ENCODE data around the gene RSRC1. TPM values are rescaled to one million over a fixed set of nuclear protein-coding genes. Genes with fewer than 3 reads are reported as not detected.
"Not testable (repeated sequence)": the region's sequence is repeated elsewhere in the genome, so short reads cannot be mapped to it uniquely, and the experiment has no call there.

Gene RSRC1
- total and polyA plus RNA-seq, 7 donors, result 14.9 to 60.7 (median 41.0) TPM

DNA sequence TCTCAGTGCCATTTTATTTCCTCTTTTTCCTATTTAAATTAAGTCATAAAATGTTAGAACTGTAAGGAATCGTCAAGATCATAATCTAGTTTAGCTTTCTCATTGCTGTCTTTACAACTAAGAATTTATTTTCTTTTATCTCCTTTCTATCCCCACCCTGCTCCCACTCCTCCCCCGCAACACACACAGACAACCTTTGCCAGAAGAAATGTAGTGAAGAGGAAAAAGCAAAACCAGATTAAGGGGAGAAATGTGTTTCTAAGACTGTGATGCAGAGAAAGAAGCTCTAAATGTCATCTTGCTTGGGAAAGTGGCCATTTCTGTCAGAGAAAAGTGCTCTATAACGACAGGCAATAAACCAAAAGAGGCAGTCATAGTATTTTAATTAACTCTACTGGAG lies 382.8 kb downstream of the RSRC1 start:
- Histone ChIP-seq H3K9me3 (no peaks in the 10 kb centered on the region), H3K27ac (no peak overlapping the region), H3K4me3 (no peak overlapping the region), H3K36me3 (no peaks in the 10 kb centered on the region), H3K27me3 (no peaks in the 10 kb centered on the region), H3K4me1 (no peaks in the 10 kb centered on the region)
- intact Hi-C loops (cut with DNase I), result no loop called here
- TF ChIP-seq POLR2AphosphoS5 (IDR thresholded peaks at IDR 0.05) (no peak), CTCF (IDR thresholded peaks at IDR 0.05) (no peak), POLR2A (IDR thresholded peaks at IDR 0.05) (no peak), EP300 (IDR thresholded peaks at IDR 0.05) (no peak)
- WGBS, 2 donors, result 12 to 55% methylated on average over 3 of the region's 3 CpGs
- DNase-seq, result no peak

DNA sequence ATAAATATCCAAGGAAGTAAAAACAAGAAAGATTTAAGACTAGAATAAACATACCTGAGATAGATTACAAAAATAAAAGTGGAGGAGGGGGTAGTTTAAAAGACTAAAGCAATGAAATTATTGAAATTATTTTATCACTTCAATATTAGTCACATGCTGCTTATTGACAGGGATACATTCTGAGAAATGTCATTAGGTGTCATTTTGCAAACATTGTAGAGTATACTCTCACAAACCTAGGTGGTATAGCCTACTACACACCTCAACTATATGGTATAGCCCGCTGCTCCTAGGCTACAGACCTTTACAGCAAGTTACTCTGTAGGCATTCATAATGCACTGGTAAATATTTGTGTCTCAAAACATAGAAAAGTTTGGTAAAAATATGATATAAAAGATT lies 384.0 kb downstream of the RSRC1 start:
- Histone ChIP-seq H3K36me3 (no peaks in the 10 kb centered on the region), H3K4me3 (no peak overlapping the region), H3K27ac (no peak overlapping the region), H3K9me3 (peaks cover 0 to 5% (median 1%) of the 10 kb centered on the region in 4 donors), H3K27me3 (no peaks in the 10 kb centered on the region), H3K4me1 (no peaks in the 10 kb centered on the region)
- DNase-seq, result no peak
- 98 to 99% methylated on average over 1 of the region's 1 CpG for WGBS, 2 donors
- TF ChIP-seq POLR2A (IDR thresholded peaks at IDR 0.05), result no peak
- no peak for TF ChIP-seq CTCF (IDR thresholded peaks at IDR 0.05)
- TF ChIP-seq POLR2AphosphoS5 (IDR thresholded peaks at IDR 0.05), result no peak
- intact Hi-C loops (cut with DNase I), result no loop called here

- no peaks in the 10 kb centered on the region for H3K4me1 ChIP-seq
- 94 to 95% methylated on average over 5 of the region's 5 CpGs for WGBS, 2 donors
- no peak overlapping the region for H3K27ac ChIP-seq
- peaks cover 0 to 6% (median 1%) of the 10 kb centered on the region in 4 donors for H3K9me3 ChIP-seq
- no peaks in the 10 kb centered on the region for H3K27me3 ChIP-seq
- DNase-seq, result no peak
- H3K4me3 ChIP-seq, result no peak overlapping the region
- intact Hi-C loops (cut with DNase I), result no loop called here
- no peaks in the 10 kb centered on the region for H3K36me3 ChIP-seq
- TF ChIP-seq EP300 (IDR thresholded peaks at IDR 0.05), result no peak
Observed at GRCh38 chr3:158494673-158495072, 384.8 kb downstream of the RSRC1 start.

- not testable (repeated sequence) for H3K4me1 ChIP-seq, DNase-seq
- 84% methylated on average over 4 of the region's 4 CpGs for WGBS, 2 donors
Observed at GRCh38 chr3:158495398-158495902, 385.6 kb downstream of the RSRC1 start.

GRCh38 chr3:158505117-158505516 lies 395.2 kb downstream of the RSRC1 start:
- Histone ChIP-seq H3K27ac (no peak overlapping the region), H3K36me3 (no peaks in the 10 kb centered on the region), H3K9me3 (no peaks in the 10 kb centered on the region), H3K27me3 (no peaks in the 10 kb centered on the region), H3K4me3 (no peak overlapping the region), H3K4me1 (no peaks in the 10 kb centered on the region)
- no peak for DNase-seq
- TF ChIP-seq POLR2A (IDR thresholded peaks at IDR 0.05) (no peak), CTCF (IDR thresholded peaks at IDR 0.05) (no peak), POLR2AphosphoS5 (IDR thresholded peaks at IDR 0.05) (no peak), EP300 (IDR thresholded peaks at IDR 0.05) (no peak)
- intact Hi-C loops (cut with DNase I), result no loop called here

More at GRCh38 chr3:158495398-158495902, 385.6 kb downstream of the RSRC1 start:
- H3K27me3 ChIP-seq; H3K27ac ChIP-seq; H3K4me3 ChIP-seq; intact Hi-C loops (cut with DNase I); H3K36me3 ChIP-seq; H3K9me3 ChIP-seq: not testable (repeated sequence)

GRCh38 chr3:158506456-158506855 lies 396.6 kb downstream of the RSRC1 start:
- Histone ChIP-seq H3K4me1 (no peaks in the 10 kb centered on the region), H3K27ac (no peak overlapping the region), H3K27me3 (no peaks in the 10 kb centered on the region), H3K4me3 (no peak overlapping the region), H3K36me3 (no peaks in the 10 kb centered on the region), H3K9me3 (no peaks in the 10 kb centered on the region)
- intact Hi-C loops (cut with DNase I), result no loop called here
- TF ChIP-seq POLR2AphosphoS5 (IDR thresholded peaks at IDR 0.05) (no peak), EP300 (IDR thresholded peaks at IDR 0.05) (no peak), POLR2A (IDR thresholded peaks at IDR 0.05) (no peak), CTCF (IDR thresholded peaks at IDR 0.05) (no peak)
- 72 to 89% methylated on average over 5 of the region's 5 CpGs for WGBS, 2 donors
- DNase-seq, result no peak

Data from sigmoid colon (tissue), 7 donors.